CD1c-positive myeloid dendritic cell (primary cell): ENCODE measurements around the gene APPBP2.
"Not testable (repeated sequence)": the region's sequence is repeated elsewhere in the genome, so short reads cannot be mapped to it uniquely, and the experiment has no call there.

Source experiments
- DNase-seq: peaks from one replicate; pipeline ENCODE4 v3.0.0-alpha.2; 2016; ENCODE audit errors: extremely low spot score

The APPBP2 gene

DNA sequence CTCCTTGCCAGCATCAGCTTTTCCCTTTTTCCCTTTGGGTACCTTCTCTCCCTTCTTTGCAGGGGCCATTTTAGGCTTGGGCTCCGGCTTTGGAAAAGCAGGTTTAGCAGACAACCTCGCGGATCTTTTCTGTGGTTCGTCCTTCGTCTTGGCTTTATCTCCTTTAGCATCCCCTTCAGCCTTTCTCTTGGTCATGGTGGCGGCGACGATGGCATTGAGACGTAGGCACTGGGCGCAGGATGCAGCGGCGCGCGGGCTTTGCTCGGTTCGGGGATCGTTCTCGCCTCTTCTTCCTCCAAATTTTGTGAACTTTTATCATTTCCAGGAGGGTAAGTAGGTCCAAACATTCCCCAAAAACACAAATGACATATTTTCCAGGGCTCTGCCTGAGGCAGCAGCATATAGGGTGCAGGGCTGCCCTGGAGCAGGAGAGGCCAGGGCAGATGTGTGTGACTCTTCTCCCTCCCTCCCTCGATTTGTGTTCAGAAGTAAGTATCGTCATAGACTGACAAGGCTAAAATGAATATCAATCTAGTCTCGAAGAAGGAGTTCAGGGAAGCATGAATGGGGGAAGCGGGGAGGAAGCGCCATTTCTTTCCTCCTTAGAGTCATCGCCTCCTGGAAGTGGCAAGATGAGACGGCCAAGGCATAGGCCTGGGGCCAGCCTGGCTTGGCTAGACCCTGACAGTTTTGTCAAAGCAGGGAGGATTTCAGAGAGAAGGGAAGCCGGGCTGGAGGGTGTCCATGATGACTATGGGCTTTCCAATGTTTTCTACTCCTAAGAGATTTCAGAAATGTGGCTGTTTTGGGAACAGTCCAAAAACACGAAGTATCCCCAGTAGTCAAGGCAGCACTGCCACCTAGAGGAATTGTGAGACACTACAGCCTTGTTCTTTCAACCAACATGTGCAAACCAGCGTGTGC is 90.5 kb downstream of the APPBP2 start:
- DNase-seq: peak; percentile 90

DNA sequence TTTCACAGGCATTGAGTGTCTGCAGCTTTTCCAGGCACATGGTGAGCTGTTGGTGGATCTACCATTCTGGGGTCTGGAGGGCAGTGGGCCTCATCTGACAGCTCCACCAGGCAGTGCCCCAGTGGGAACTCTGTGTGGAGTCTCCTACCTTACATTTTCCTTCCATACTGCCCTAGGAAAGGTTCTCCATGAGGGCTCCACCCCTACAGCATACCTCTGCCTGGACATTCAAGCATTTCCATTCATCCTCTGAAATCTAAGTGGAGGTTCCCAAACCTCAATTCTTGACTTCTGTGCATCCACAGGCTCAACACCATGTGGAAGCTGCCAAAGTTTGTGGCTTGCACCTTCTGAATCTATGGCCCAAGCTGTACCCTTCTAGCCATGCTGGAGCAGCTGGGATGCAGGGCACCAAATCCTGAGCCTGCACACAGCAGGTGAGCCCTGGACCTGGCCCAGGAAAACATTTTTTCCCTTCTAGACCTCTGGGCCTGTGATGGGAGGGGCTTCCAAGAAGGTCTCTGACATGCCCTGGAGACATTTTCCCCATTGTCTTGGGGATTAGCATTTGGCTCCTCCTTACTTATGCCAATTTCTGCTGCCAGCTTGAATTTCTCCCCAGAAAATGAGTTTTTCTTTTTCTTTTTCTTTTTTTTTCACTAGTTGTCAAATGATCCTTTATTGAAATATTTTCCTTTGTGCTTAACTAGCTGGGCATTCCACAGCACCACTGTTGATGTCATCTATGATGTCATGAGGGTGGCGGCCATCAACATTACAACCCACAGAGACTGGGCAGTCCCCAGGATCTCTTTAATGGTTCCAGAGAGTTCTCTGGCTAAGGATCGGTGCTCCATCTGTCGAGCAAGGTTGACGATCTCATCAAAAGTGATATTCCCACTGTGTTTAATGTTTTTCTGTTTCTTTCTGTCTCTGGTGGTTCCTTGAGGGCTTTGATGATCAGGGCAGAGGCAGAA is 92.7 kb downstream of the APPBP2 start:
- not testable (repeated sequence) for DNase-seq

DNA sequence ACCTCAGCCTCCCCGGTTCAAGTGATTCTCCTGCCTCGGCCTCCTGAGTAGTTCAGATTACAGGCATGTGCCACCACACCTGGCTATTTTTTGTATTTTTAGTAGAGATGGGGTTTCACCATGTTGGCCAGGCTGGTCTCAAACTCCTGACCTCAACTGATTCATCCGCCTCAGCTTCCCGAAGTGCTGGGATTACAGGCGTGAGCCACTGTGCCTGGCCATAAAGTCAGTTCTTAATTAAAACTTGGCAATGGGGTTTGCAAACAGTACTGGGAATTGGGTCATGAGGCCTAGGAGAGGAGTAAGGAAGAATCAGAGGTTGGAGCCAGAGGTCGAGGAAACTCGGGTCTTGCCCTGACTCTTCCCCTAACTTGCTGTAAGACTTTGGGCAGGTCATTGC is 95.5 kb downstream of the APPBP2 start:
- DNase-seq: not testable (repeated sequence)

DNA sequence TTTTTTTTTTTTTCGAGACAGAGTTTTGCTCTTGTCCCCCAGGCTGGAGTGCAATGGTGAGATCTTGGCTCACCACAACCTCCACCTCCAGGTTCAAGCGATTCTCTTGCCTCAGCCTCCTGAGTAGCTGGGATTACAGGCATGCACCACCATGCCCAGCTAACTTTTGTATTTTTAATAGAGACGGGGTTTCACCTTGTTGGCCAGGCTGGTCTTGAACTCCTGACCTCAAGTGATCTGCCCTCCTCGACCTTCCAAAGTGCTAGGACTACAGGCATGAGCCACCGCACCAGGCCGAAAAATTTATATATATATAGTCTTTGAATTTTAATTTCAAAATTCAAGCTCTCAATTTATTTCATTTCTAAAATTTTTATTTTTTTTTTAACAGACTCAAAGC is 97.6 kb downstream of the APPBP2 start:
- DNase-seq: not testable (repeated sequence)

- DNase-seq: no peak
Observed at GRCh38 chr17:60426596-60426995, 99.4 kb downstream of the APPBP2 start.

DNA sequence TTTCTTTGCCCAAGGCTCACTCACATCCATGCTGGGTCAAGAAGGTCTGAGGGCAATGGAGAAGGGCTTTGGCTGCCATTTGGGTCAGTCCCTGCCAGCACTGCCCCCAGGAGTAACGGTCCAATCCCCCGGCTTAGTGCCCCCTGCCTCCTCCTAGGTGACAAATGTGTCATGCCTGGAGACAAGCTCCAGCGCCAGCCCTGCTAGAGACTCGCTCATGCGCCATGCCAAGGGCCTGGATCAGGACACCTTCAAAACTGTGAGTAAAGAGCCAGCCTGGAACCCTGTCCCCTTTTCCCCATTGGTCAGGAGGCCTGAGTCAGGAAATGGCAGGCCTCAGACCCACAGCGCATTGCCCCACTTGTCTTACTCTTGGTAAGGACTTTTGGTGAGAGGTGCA is 100.4 kb downstream of the APPBP2 start:
- DNase-seq: no peak

DNA sequence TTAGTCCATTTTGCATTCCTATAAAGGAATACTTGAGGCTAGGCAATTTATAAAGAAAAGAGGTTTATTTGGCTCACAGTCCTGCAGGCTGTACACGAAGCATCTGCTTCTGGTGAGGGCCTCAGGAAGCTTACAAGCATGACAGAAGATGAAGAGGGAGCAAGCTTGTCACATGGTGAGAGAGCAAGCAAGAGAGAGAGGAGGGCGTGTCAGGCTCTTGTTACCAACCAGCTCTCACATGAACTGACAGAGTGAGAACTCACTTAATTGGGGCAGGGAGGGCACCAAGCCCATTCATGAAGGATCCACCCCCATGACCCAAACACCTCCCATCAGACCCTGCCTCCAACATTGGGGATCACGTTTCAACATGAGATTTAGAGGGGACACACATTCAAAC is 102.2 kb downstream of the APPBP2 start:
- no peak for DNase-seq

DNA sequence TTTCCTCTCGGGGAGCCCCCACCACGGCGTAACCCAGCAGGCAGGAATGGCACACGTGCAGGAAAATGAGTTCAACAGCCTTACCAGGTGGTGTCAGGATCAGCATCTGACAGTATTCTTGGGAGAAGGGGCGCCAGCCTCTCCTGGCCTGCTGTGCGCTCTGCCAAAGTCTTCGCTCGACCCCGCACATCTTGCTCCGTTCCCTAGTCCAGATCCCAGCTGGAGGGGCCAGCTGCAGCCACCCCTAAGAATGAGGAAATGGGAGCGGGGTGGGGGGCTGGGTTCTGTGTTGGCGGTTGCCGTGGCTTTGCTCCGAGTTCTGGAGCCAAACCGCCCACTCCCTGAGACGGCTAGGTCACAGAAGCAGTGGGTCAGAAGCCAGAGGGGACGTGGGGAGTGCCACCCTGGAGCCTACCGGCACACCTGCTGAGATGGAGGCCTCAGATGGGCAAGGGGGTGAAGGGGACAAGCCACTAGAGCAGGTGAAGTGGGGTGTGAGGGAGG is 103.8 kb downstream of the APPBP2 start, which contains the start of gene CHCT1:
CHCT1 (plus strand) TSS at position 328 of the 504 bp plus-strand sequence; CDS start at position 432, 104 bp downstream.
- peak; percentile 81 for DNase-seq

DNA sequence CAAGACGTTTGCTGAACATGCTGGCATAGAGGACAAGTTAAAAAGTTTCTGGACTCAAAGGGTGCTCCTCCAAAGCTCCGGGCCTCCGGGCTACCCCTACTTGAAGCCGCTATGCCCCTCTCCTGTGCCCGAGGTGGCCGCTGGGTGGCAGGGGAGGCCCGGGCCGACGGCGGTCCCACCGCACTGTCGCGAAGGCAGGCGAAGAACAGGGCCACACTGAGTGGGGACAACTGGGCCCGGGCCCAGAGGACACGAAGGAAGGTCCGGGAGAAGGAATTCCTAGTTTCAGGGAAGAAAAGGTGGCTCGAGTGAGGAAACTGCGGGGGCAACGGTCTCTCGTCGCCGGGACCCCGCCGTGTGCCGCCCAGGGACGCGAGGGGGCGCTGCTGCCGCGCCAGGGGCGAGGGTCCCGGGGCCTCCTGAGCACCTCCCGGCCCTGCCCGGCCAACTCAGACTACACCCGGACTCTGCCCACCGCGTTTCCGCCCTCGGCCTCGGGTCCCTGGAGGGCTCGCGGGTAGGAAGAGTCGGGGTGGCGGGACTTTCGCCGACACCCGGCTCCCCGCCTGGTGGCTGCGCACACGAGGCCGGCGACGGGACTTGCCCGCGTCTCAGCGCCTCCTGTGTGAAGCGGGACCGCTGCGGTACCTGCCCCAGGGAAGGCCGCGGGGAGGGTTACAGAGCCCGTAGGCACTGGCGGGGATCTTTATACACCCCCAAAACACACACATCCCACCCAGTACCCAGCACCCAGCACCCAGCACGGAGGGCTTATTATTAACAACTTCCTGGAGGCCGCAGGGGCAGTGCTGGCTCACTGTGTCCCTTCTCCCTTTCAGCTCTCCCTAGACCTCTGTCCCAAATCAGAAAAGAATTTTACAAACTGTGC is 104.5 kb downstream of the APPBP2 start:
- peak; percentile 77 for DNase-seq

DNA sequence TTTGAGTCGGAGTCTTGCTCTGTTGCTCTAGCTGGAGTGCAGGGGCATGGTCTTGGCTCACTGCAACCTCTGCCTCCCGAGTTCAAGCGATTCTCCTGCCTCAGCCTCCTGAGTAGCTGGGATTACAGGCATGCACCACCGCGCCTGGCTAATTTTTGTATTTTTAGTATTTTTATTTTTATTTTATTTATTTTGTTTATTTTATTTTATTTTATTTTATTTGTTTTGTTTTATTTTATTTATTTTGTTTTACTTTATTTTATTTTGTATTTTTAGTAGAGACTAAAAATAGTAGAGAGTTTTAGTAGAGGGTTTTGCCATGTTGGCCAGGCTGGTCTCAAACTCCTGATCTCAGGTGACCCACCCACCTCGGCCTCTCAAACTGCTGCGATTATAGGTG is 106.2 kb downstream of the APPBP2 start:
- DNase-seq: not testable (repeated sequence)

GRCh38 chr17:60419003-60419402 is 107.0 kb downstream of the APPBP2 start:
- DNase-seq: not testable (repeated sequence)

- DNase-seq: no peak
Observed at GRCh38 chr17:60416368-60416925, 109.6 kb downstream of the APPBP2 start.

- no peak for DNase-seq
Observed at GRCh38 chr17:60415146-60415545, 110.9 kb downstream of the APPBP2 start.

GRCh38 chr17:60412701-60413100 is 113.3 kb downstream of the APPBP2 start:
- no peak for DNase-seq

GRCh38 chr17:60410001-60410400 is 116.0 kb downstream of the APPBP2 start:
- DNase-seq: no peak

DNA sequence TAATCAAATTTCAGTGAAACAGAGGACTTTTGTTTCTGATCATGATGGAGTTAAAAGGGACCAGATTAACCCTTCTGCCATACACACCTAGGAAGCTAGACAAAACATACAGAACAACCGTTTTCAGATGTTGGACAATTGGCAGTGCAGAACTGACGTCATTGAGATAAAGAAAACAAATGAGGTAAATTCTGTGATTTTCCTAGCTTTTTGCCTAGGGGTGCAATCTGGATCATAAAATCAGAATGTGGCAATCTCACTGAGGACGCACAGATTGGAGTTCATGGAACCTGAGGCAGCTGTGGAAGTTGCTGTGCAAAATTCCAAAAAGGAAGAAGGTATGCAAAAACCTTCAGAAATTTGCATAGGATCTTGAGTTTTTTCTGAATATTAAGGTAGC is 119.2 kb downstream of the APPBP2 start:
- no peak for DNase-seq

DNA sequence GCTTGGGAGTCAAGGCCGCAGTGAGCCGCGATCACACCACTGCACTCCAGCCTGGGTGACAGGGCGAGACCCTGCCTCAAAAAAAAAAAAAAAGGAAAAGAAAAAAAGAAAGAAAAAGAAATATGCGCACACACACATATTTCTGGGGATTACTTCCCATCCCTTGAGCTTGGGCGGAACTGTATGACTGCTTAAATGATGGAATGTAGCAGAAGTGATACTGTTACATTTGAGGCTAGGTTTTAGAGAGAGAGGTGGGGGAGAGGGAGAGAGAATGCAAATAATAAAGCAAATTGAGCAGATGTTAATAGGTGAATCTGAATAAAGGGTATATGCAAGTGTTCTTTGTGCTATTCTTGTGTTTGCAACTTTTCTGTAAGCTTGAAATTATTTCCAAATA is 122.1 kb downstream of the APPBP2 start:
- no peak for DNase-seq

DNA sequence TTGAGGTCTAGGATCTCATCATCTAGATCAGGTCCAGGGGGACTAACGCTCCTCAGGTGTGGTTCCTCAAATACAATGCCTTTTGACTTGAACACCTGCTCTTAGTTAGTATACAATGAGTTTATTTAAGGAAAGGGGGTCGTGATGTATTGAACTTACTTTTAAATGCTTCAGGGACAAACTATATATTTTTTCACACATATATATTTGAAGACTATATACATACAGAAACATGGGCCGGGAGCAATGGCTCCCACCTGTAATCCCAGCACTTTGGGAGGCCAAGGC is 122.6 kb downstream of the APPBP2 start:
- DNase-seq: no peak

DNA sequence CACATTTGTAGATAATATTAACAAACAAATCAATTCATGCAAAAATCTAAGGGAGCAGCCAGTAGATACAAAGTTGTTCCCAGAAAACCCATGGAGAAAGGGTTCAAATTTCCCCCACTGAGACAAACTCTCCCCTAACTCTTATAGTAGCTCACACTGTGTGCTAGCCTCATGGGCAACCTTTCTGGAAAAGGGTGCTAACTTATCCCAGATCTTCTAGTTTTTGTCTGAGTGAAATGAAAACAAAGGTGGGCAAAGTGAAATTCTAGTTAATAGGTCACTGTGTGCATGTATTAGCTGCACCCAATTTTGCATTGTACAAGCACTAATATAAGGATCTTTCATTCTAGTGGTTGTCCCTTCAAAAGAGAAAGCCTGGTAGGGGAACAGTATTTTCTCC is 124.2 kb downstream of the APPBP2 start:
- no peak for DNase-seq

DNA sequence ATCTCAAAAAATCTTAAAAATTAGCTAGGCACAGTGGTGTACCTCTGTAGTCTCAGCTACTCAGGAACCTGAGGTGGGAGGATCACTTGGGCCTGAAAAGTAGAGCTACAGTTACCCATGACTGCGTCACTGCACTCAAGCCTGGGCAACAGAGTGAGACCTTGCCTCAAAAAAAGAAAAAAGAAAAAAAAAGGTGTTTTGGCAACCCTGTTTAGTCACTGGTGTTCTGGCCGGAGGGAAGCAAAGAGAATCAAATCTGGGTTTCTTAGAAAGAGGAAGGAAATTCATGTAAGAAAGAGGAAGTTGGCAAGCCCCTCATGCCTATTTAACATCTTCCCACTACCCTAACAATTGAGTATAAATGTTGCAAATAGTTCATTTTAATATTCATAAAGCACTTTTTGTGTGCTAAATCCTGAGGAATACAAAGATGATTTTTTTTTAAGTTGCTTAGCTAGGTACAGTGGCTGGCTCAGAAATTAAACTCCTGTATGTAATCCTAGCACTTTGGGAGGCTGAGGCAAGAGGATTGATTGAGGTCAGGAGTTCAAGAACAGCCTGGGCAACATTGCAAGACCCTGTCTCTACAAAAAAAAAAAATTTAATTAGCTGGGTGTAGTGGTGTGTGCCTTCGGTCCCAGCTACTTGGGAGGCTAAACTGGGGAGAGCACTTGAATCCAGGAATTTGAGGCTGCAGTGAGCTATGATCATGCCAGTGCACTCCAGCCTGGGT is 127.6 kb downstream of the APPBP2 start:
- DNase-seq: peak; percentile 91
